SK-N-SH (cell line): ENCODE measurements around the gene PSPN.

Experiments
- FOSL2 ChIP-seq: IDR thresholded peaks from 2 replicates; pipeline ENCODE4 v1.4.0; 2012; ENCODE audit warnings: low read depth, mild to moderate bottlenecking, moderate library complexity, borderline replicate concordance
- RAD21 ChIP-seq: IDR thresholded peaks from 2 replicates; pipeline ENCODE4 v1.6.1; 2012; ENCODE audit warnings: mild to moderate bottlenecking, low read length
- TF ChIP-seq, protein P1 (sequence below): IDR thresholded peaks from 2 replicates; pipeline ENCODE4 v1.4.0; 2012; ENCODE audit warnings: low read depth, borderline replicate concordance
- TF ChIP-seq, protein P2 (sequence below): fragments of 200-600 bp; sonication (generic); IDR thresholded peaks from 2 replicates; pipeline ENCODE4 v1.6.1; 2017; ENCODE audit warnings: antibody characterized with exemption, mild to moderate bottlenecking, moderate library complexity

DNA sequence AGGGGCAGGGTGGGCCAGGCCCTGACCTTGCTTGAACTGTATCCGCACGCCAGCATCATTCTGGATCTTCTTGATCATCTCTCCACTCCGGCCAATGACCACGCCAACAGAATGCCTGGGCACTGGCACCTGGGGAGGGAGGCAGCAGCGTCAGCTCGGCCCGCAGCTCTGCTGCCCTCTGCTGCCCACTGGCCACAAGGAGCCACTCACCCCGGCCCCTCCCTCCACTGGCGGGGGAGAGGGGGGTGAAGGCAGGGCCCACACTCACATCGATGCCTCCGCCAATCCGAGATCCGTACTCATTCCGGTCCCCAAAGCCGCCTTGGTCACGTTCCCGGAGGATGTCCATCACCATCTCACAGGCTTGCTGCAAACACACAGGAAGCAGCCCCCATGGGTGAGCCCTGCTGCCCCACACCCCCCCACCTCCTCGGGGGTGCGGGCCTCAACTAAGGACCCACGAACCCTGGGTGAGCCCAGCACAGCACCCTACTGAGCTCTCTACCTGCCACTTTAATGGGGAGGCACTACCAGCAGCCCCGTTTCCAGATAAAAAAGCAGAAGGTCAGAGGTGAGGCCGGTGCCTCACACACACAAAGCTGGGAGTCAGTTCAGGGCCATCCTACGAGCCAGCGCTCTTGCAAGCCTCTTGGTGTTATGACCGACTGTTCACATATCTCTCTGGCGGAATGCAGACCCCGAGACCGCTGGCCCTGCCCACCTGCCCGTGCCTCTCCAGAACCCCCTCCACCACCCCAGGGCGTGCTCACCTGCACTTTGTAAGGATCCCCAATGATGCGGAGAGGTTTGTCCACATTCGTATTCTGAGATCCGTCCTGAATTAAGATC, 42.2 kb upstream of the PSPN start:
- TF ChIP-seq, protein P1, sequence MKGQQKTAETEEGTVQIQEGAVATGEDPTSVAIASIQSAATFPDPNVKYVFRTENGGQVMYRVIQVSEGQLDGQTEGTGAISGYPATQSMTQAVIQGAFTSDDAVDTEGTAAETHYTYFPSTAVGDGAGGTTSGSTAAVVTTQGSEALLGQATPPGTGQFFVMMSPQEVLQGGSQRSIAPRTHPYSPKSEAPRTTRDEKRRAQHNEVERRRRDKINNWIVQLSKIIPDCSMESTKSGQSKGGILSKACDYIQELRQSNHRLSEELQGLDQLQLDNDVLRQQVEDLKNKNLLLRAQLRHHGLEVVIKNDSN = no peak
- no peak for TF ChIP-seq FOSL2
- TF ChIP-seq, protein P2, sequence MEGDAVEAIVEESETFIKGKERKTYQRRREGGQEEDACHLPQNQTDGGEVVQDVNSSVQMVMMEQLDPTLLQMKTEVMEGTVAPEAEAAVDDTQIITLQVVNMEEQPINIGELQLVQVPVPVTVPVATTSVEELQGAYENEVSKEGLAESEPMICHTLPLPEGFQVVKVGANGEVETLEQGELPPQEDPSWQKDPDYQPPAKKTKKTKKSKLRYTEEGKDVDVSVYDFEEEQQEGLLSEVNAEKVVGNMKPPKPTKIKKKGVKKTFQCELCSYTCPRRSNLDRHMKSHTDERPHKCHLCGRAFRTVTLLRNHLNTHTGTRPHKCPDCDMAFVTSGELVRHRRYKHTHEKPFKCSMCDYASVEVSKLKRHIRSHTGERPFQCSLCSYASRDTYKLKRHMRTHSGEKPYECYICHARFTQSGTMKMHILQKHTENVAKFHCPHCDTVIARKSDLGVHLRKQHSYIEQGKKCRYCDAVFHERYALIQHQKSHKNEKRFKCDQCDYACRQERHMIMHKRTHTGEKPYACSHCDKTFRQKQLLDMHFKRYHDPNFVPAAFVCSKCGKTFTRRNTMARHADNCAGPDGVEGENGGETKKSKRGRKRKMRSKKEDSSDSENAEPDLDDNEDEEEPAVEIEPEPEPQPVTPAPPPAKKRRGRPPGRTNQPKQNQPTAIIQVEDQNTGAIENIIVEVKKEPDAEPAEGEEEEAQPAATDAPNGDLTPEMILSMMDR = peak; percentile 57
- TF ChIP-seq RAD21 = peak; percentile 50
